Fibroblast of the aortic adventitia (primary cell): ENCODE measurements around the gene TEAD1. TPM values are rescaled to one million over a fixed set of nuclear protein-coding genes. Genes with fewer than 3 reads are reported as not detected.

Experiments
- DNase-seq: peaks from one replicate; pipeline ENCODE4 v3.0.0-alpha.2; 2010; ENCODE audit warnings: low read depth
- H3K4me3 ChIP-seq: 2 replicates; pipeline ENCODE4 v1.5.1; 2011; ENCODE audit warnings: low read depth, mild to moderate bottlenecking, control low read depth, low read length, moderate library complexity
- total RNA-seq: library from RNA; depleted of rRNA; stranded (reverse); fragments of >200 nt; gene quantifications from 2 replicates; pipeline ENCODE4 v1.2.3, GENCODE V29; 2012; ENCODE audit warnings: low replicate concordance
- TF ChIP-seq, protein P1 (sequence below): IDR thresholded peaks from 2 replicates; pipeline ENCODE4 v1.5.1; 2011; ENCODE audit warnings: mild to moderate bottlenecking, low read length, control low read depth, inconsistent platforms; ENCODE audit not compliant: insufficient read depth

TEAD1 gene
- total RNA-seq, 1 donor, result 117 TPM

DNA sequence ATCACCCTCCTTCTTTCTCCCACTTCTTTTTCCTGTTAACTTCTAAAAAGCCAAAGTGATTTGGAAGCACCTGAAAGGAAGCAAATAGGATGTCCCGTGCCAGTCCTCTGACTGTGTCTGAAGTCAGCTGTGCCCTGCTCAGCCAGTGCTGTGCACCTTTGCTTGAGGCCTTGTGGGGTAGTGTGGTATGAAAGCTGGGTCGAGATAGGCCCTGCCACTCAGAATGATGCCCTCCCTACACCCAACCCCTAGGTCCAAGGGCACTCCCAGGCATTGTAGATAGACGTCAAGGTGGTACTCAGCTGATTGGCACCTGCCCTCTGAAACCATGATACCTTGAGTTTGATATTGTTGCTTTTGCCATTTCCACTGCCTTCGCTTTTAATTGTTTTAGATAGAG, 251.3 kb downstream of the TEAD1 start:
- TF ChIP-seq, protein P1, sequence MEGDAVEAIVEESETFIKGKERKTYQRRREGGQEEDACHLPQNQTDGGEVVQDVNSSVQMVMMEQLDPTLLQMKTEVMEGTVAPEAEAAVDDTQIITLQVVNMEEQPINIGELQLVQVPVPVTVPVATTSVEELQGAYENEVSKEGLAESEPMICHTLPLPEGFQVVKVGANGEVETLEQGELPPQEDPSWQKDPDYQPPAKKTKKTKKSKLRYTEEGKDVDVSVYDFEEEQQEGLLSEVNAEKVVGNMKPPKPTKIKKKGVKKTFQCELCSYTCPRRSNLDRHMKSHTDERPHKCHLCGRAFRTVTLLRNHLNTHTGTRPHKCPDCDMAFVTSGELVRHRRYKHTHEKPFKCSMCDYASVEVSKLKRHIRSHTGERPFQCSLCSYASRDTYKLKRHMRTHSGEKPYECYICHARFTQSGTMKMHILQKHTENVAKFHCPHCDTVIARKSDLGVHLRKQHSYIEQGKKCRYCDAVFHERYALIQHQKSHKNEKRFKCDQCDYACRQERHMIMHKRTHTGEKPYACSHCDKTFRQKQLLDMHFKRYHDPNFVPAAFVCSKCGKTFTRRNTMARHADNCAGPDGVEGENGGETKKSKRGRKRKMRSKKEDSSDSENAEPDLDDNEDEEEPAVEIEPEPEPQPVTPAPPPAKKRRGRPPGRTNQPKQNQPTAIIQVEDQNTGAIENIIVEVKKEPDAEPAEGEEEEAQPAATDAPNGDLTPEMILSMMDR, result no peak

DNA sequence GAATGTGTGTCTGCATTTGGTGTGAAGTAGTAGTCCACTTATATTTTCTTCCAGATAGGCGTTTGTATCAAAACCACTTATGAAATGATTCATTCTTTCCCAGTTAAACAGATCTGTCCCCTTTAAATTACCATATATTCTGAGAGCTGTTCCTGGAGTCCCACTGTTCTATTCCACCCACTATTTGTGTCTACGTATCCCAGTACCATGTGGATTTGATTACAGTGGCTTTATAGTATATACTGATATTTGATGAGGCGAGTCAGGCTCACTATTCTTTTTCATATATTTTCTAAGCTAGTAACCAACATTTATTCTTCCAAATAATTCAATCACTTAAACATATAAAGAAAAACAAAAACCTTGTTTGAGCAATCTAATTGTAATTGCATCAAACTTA, 253.0 kb downstream of the TEAD1 start:
- TF ChIP-seq, protein P1, result no peak
- H3K4me3 ChIP-seq, result no peak overlapping the region
- DNase-seq, result no peak

More for the DNA sequence above, 251.3 kb downstream of the TEAD1 start:
- no peak overlapping the region for H3K4me3 ChIP-seq
- DNase-seq, result no peak

DNA sequence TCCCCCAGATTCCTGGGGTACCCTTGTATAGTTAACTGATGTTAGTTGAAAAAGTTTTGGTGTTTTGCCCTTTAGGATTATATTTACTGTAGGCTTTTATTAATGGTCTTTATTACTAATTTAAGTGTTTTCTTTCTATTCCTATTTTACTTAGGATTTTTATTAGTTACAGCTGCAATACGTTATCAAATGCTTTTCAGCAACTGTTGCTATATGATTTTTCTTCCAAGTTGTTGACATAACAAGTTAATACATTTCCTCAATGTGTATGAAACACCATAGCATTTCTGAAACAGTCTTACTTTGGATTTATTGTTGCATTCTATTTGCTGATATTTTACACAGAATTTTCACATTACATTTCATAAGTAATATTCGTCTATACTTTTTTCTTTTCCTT, 253.7 kb downstream of the TEAD1 start:
- TF ChIP-seq, protein P1, result no peak
- DNase-seq, result no peak
- H3K4me3 ChIP-seq, result no peak overlapping the region

DNA sequence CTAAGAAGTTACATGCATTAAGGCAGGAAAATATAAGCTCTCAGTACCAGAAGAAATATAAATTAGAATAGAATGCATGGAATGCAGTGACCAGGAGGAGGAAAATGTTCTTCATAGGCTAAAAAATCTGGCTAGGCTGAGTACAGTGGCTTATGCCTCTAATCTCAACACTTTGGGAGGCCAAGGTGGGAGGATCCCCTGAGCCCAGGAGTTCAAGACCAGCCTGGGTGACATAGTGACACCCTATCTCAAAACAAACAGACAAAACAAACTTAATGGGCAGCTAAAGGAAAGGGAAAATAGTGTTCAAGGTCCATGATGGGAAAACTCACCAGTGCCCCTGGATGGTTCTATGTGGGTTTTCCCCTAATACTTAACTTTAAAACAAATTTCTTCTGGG, 256.6 kb downstream of the TEAD1 start:
- no peak overlapping the region for H3K4me3 ChIP-seq
- DNase-seq, result peak; percentile 11
- TF ChIP-seq, protein P1, result no peak

DNA sequence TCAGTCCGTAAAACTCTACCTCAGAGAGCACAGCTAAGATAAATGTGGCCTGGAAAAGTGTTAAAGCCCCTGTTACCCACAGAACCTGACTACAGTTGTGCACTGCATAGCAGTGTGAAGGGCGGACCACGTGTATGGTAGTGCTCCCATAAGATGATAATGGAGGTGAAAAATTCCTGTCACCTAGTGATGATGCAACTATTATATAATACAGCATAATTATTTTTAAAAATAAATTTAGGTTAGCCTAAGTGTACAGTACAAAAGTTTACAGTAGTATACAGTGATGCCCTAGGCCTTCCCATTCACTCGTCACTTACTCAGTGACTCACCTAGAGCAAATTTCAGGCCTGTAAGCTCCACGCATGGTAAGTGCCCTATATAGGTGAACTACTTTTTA, 258.3 kb downstream of the TEAD1 start:
- H3K4me3 ChIP-seq, result no peak overlapping the region
- DNase-seq, result no peak
- TF ChIP-seq, protein P1, result no peak

DNA sequence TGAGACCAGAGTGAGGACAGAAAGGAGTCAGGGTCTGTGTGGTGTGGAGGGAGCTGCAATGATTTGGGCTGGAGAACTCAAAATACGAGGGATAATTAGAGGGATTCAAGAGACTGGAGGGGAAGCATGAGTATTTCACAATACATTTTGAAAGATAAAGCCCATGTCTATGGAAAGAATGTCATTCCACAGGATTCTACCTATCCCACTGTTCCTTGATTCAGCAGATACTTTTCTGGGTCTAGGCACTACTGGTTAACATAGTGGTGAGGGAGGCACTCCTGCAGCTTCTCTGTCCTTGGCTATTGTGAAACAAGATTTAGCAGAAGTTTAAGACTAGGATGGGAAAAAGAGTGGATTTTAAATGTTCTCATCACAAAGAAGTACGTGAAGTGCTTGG, 262.0 kb downstream of the TEAD1 start:
- TF ChIP-seq, protein P1, result no peak
- H3K4me3 ChIP-seq, result no peak overlapping the region
- no peak for DNase-seq

DNA sequence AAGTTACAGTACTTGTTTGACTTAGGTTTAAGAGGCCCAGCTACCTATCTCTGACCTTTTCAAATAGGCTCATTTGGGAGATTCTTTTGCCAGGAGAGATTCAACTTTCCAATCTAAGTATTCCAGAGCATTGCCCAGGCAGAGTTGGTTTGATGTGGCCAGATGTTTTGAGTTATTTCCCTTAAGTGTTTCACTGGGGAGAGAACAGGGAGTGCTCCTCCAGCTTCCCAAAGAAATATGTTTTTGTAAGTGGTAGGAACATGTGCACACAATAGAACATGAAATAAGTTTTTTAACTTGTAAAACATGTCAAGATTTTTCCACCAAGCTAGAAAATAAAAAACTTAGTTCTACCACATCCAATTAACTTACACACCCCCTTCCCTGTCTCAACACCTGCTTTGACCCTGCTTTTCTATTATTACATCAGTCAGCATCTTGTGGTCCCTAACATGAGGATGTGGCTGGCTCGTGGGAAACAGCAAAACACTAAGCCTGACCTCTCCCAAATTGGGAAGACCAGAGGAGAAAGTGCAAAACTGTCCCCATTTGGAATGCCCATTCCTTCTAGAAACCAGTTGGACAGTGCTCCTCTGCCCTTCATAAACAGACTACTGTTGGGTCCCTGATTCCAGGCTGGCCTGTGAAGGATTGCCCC, 264.5 kb downstream of the TEAD1 start:
- TF ChIP-seq, protein P1, result no peak
- H3K4me3 ChIP-seq, result no peak overlapping the region
- no peak for DNase-seq
